HG03103 (cell line): Measurements from ENCODE around the gene DPYSL4.

ENCODE experiments used
- ATAC-seq: cut with Tn5 transposase; IDR thresholded peaks from one replicate; pipeline ENCODE4 v1.9.1; 2021; ENCODE audit warnings: low read depth; ENCODE audit not compliant: unreplicated experiment

Gene DPYSL4

GRCh38 chr10:132253092-132253687, 66.4 kb downstream of the DPYSL4 start:
- ATAC-seq = no peak

GRCh38 chr10:132254841-132255240, 68.1 kb downstream of the DPYSL4 start:
- no peak for ATAC-seq
